Measurements from ENCODE around the gene ZNF862. TPM values are rescaled to one million over a fixed set of nuclear protein-coding genes. Genes with fewer than 3 reads are reported as not detected.

ZNF862 gene
- total and polyA plus RNA-seq, 8 donors, result 8.3 to 20.1 (median 14.1) TPM

GRCh38 chr7:149867762-149868622 is 29.8 kb downstream of the ZNF862 start:
- no peaks in the 10 kb centered on the region for H3K27me3 ChIP-seq
- no peak for TF ChIP-seq CTCF (IDR thresholded peaks at IDR 0.05)
- 81 to 84% methylated on average over 25 of the region's 25 CpGs for WGBS, 2 donors
- H3K4me3 ChIP-seq, result no peak overlapping the region
- FAIRE-seq (no peak), DNase-seq (peak in 2 of 6 donors; percentile 7 to 41), ATAC-seq (no peak)
- H3K9me3 ChIP-seq, result no peaks in the 10 kb centered on the region
- no peak overlapping the region for H3K27ac ChIP-seq
- H3K4me1 ChIP-seq, result no peaks in the 10 kb centered on the region
- intact Hi-C loops (cut with DNase I), result no loop called here
- peaks cover 0 to 12% (median 0%) of the 10 kb centered on the region in 3 donors for H3K36me3 ChIP-seq

- DNase-seq (peak in 2 of 6 donors; percentile 6 to 32), FAIRE-seq (no peak), ATAC-seq (no peak)
- 66 to 75% methylated on average over 7 of the region's 7 CpGs for WGBS, 2 donors
- no peaks in the 10 kb centered on the region for H3K9me3 ChIP-seq
- no peak overlapping the region for H3K4me3 ChIP-seq
- no peaks in the 10 kb centered on the region for H3K27me3 ChIP-seq
- intact Hi-C loops (cut with DNase I), result no loop called here
- no peaks in the 10 kb centered on the region for H3K4me1 ChIP-seq
- no peak for TF ChIP-seq CTCF (IDR thresholded peaks at IDR 0.05)
- peaks cover 0 to 12% (median 0%) of the 10 kb centered on the region in 3 donors for H3K36me3 ChIP-seq
- no peak overlapping the region for H3K27ac ChIP-seq
These were observed 30.6 kb downstream of the ZNF862 start for GRCh38 chr7:149868623-149869290.

GRCh38 chr7:149869291-149869650 is 31.1 kb downstream of the ZNF862 start:
- ATAC-seq, result no peak

GRCh38 chr7:149869867-149870266 is 31.7 kb downstream of the ZNF862 start:
- Histone ChIP-seq H3K9me3 (no peaks in the 10 kb centered on the region), H3K36me3 (peaks cover 0 to 2% (median 0%) of the 10 kb centered on the region in 3 donors), H3K4me1 (peaks cover 0 to 5% (median 0%) of the 10 kb centered on the region in 3 donors), H3K27me3 (no peaks in the 10 kb centered on the region), H3K27ac (no peak overlapping the region), H3K4me3 (no peak overlapping the region)
- DNase-seq, result no peak
- ATAC-seq, result no peak
- no peak for FAIRE-seq
- TF ChIP-seq CTCF (IDR thresholded peaks at IDR 0.05), result no peak
- intact Hi-C loops (cut with DNase I), result no loop called here
- WGBS, 2 donors, result 75 to 80% methylated on average over 6 of the region's 6 CpGs

More at GRCh38 chr7:149869291-149869650, 31.1 kb downstream of the ZNF862 start:
- 80 to 81% methylated on average over 5 of the region's 5 CpGs for WGBS, 2 donors
- Histone ChIP-seq H3K9me3 (no peaks in the 10 kb centered on the region), H3K4me1 (peaks cover 0 to 4% (median 0%) of the 10 kb centered on the region in 3 donors), H3K27me3 (no peaks in the 10 kb centered on the region), H3K4me3 (no peak overlapping the region), H3K27ac (no peak overlapping the region), H3K36me3 (peaks cover 0 to 8% (median 0%) of the 10 kb centered on the region in 3 donors)
- DNase-seq (peak in 1 of 6 donors; percentile 6), FAIRE-seq (no peak)
- intact Hi-C loops (cut with DNase I), result no loop called here
- no peak for TF ChIP-seq CTCF (IDR thresholded peaks at IDR 0.05)
